GM13977 (cell line): ENCODE measurements around the gene IL20.

Experiments used
- DNase-seq: peaks from one replicate; pipeline ENCODE4 v3.0.0; 2012; ENCODE audit warnings: low spot score
- CTCF ChIP-seq: IDR thresholded peaks from 2 replicates; pipeline ENCODE4 v1.5.1; 2012; ENCODE audit warnings: mild to moderate bottlenecking, control low read depth; ENCODE audit not compliant: insufficient read depth; ENCODE audit errors: extremely low read depth, missing control alignments
- in situ Hi-C: fragments of 300-500 bp; cut with MboI; formaldehyde crosslinking; loops from one replicate; pipeline ENCODE4 v1.12.0; 2022; ENCODE audit warnings: low sequenced_read_pairs, low pct_unique_long_range_greater_than_20kb, mixed read lengths, inconsistent platforms; ENCODE audit not compliant: unreplicated experiment

Gene IL20

DNA sequence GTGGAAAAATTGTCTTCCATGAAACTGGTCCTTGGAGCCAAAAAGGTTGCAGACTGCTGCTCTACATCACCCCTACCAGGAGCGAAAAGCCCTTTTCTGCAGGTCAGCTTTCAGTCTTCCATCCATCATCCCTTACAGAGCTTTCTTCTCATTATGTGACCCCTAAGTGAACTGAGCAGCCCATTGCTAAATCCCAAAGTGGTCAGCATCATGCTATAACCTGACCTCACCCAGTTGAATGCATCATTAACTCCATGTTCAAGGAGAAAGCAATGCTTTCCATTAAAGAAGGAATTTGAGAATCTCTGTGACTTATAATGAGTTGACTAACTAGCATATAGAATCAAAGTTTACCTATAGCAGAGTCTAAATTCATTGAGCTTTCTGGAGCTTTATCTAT lies 21.4 kb downstream of the IL20 start:
- no peak for DNase-seq
- in situ Hi-C loops, result no loop called here
- TF ChIP-seq CTCF, result no peak

- in situ Hi-C loops, result no loop called here
- no peak for TF ChIP-seq CTCF
- no peak for DNase-seq
Observed at GRCh38 chr1:206887701-206888100, 22.3 kb downstream of the IL20 start.

- no peak for DNase-seq
- no peak for TF ChIP-seq CTCF
- in situ Hi-C loops, result no loop called here
Observed at GRCh38 chr1:206890125-206891060, 25.0 kb downstream of the IL20 start.

DNA sequence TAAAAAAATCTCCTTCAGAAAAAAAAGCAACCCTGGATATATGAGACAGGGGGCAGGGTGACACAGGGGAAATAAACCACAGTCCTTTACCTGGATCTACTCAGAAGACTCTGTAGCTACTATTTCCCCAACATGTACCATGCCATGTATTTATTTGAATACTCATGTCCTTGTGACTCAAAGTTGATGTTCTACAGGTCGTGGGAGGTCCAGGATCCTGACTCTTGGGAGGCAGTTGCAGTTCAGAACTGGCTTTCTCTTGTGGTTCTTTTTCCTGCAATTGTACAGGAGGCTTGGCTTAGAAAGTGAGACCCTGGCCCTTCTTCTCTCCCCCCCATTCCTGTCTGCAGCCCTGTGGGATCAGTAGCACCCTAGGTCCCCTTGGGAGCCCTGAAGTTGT lies 26.0 kb downstream of the IL20 start:
- in situ Hi-C loops, result no loop called here
- no peak for DNase-seq
- no peak for TF ChIP-seq CTCF

DNA sequence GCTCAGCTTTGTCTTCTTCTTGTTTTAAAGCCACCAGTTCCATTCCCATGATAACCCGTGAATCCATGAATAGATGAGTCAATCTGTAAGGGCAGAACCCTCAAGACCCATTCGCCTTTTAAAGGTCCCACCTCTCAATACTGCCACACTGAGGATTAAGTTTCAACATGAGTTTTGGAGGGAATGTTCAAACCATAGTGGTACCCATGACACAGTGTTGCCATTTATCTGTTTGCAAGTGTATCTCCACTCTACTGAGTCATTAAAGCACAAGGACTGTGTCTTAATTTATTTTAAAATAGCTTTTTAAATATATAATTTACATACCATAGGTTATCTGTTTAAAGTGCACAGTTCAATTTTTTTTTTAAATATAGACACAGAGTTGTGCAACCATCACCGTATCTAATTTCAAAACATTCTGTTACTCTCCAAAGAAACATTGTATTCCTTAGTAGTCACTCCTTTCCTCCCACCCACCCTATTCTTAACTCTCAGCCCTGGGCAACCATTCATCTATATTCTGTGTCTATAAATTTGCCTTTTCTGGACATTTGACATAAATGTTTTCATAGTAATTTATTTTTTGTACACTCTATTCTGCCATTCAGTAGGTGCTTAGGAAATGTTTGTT lies 27.0 kb downstream of the IL20 start:
- TF ChIP-seq CTCF, result no peak
- in situ Hi-C loops, result no loop called here
- no peak for DNase-seq

- in situ Hi-C loops, result no loop called here
- TF ChIP-seq CTCF, result no peak
- no peak for DNase-seq
Observed at GRCh38 chr1:206893380-206893779, 28.0 kb downstream of the IL20 start.
